Common myeloid progenitor, CD34-positive (primary cell): Measurements from ENCODE around the gene TTBK2.

Source experiments
- CTCF ChIA-PET: fragments of 350-600 bp; sonication (Branson Sonifier 250); formaldehyde crosslinking; loops from one replicate; lab custom pipeline; 2021; ENCODE audit warnings: antibody characterized with exemption; lab: Charles Lee
- POLR2A ChIA-PET: fragments of 350-600 bp; sonication (Branson Sonifier 250); formaldehyde crosslinking; loops from one replicate; lab custom pipeline; 2021; ENCODE audit warnings: antibody characterized with exemption; lab: Charles Lee
- DNase-seq, 3 donors: peaks; one replicate each; pipeline versions ENCODE4 v3.0.0 to v3.0.0-alpha.2; 2013
- H3K27ac ChIP-seq, 2 experiments: 1 replicate in 1 of 2; 2 replicates in 1 of 2; pipeline ENCODE4 v1.7.0; 2013; ENCODE audit warnings: inconsistent platforms in 2 of 2, low read length in 2 of 2, mild to moderate bottlenecking in 2 of 2, low read depth in 1 of 2, moderate library complexity in 1 of 2; ENCODE audit not compliant: severe bottlenecking in 2 of 2, insufficient read depth in 1 of 2, poor library complexity in 1 of 2
- H3K27me3 ChIP-seq, 5 experiments: replicated peaks in 2 of 5; 1 replicate in 3 of 5; 2 replicates in 2 of 5; pipeline versions ENCODE4 v1.6.1 to v1.7.0; 2013; ENCODE audit warnings: low read length in 4 of 5, mild to moderate bottlenecking in 2 of 5, moderate library complexity in 2 of 5, inconsistent platforms in 1 of 5; ENCODE audit not compliant: insufficient read depth in 5 of 5, control insufficient read depth in 4 of 5
- H3K36me3 ChIP-seq, 4 experiments: 1 replicate in 2 of 4; 2 replicates in 2 of 4; pipeline versions ENCODE4 v1.6.1 to v1.7.0; 2013; ENCODE audit warnings: low read length in 3 of 4, control low read depth in 1 of 4, mild to moderate bottlenecking in 1 of 4; ENCODE audit not compliant: control insufficient read depth in 4 of 4, insufficient read depth in 4 of 4
- H3K4me1 ChIP-seq, 4 experiments: 1 replicate in 3 of 4; 2 replicates in 1 of 4; pipeline versions ENCODE4 v1.6.1 to v1.7.1; 2013; ENCODE audit warnings: low read length in 3 of 4, mild to moderate bottlenecking in 3 of 4, control low read depth in 1 of 4, inconsistent platforms in 1 of 4, moderate library complexity in 1 of 4; ENCODE audit not compliant: control insufficient read depth in 4 of 4, insufficient read depth in 4 of 4; ENCODE audit errors: control extremely low read depth in 1 of 4
- H3K4me3 ChIP-seq, 7 experiments: 1 replicate in 4 of 7; 2 replicates in 3 of 7; pipeline versions ENCODE4 v1.5.1 to v1.7.0; 2013; ENCODE audit warnings: mild to moderate bottlenecking in 7 of 7, low read length in 6 of 7, moderate library complexity in 6 of 7, inconsistent platforms in 2 of 7, low read depth in 2 of 7, control low read depth in 1 of 7; ENCODE audit not compliant: insufficient read depth in 4 of 7, control insufficient read depth in 1 of 7; ENCODE audit errors: extremely low read depth in 1 of 7
- H3K9me3 ChIP-seq, 5 experiments: 1 replicate in 4 of 5; 2 replicates in 1 of 5; pipeline versions ENCODE4 v1.6.1 to v1.7.1; 2013; ENCODE audit warnings: low read length in 4 of 5, mild to moderate bottlenecking in 2 of 5, inconsistent platforms in 1 of 5, low read depth in 1 of 5, moderate library complexity in 1 of 5; ENCODE audit not compliant: control insufficient read depth in 4 of 5, insufficient read depth in 2 of 5; ENCODE audit errors: control extremely low read depth in 1 of 5
- WGBS: methylation state at CpG from one replicate; pipeline ENCODE4 v1.1.5; 2013; ENCODE audit not compliant: insufficient coverage; 5-methylcytosine and 5-hydroxymethylcytosine counted together

TTBK2 gene

GRCh38 chr15:42796955-42797782 is 123.4 kb downstream of the TTBK2 start:
- CTCF ChIA-PET, result interaction anchor here (0.9 to 1.2 kb wide), 3 partner anchors 14 to 130 kb away, joined by 3 read pairs; no protein-coding TSS in a partner anchor
- H3K4me1 ChIP-seq, result peaks cover 0 to 9% (median 4%) of the 10 kb centered on the region in 4 experiments

GRCh38 chr15:42788725-42789124 is 131.9 kb downstream of the TTBK2 start:
- peak; percentile 2 to 28 (median 8) for DNase-seq
- Histone ChIP-seq H3K27ac (no peak overlapping the region), H3K27me3 (no peaks in the 10 kb centered on the region), H3K4me1 (no peaks in the 10 kb centered on the region), H3K9me3 (no peaks in the 10 kb centered on the region), H3K4me3 (no peak overlapping the region), H3K36me3 (peaks cover 0 to 19% (median 4%) of the 10 kb centered on the region in 4 experiments)
- POLR2A ChIA-PET, result no interaction called here
- CTCF ChIA-PET, result no interaction called here

More at GRCh38 chr15:42796955-42797782, 123.4 kb downstream of the TTBK2 start:
- 89% methylated on average over 3 of the region's 5 CpGs for WGBS
- Histone ChIP-seq H3K36me3 (peaks cover 2 to 35% (median 8%) of the 10 kb centered on the region in 4 experiments), H3K4me3 (no peak overlapping the region), H3K9me3 (no peaks in the 10 kb centered on the region), H3K27ac (no peak overlapping the region), H3K27me3 (no peaks in the 10 kb centered on the region)
- POLR2A ChIA-PET, result no interaction called here
- DNase-seq, result peak in 1 of 3 donors; percentile 7

- no peak for DNase-seq
- ChIA-PET POLR2A (no interaction called here), CTCF (no interaction called here)
- 100% methylated on average over 5 of the region's 5 CpGs for WGBS
- Histone ChIP-seq H3K4me1 (no peaks in the 10 kb centered on the region), H3K27me3 (no peaks in the 10 kb centered on the region), H3K9me3 (no peaks in the 10 kb centered on the region), H3K4me3 (no peak overlapping the region), H3K27ac (no peak overlapping the region), H3K36me3 (peaks cover 7 to 23% (median 12%) of the 10 kb centered on the region in 4 experiments)
Observed at GRCh38 chr15:42786978-42787377, 133.6 kb downstream of the TTBK2 start.

GRCh38 chr15:42785569-42785968 is 135.0 kb downstream of the TTBK2 start:
- no peaks in the 10 kb centered on the region for H3K27me3 ChIP-seq
- CTCF ChIA-PET, result no interaction called here
- no peak for DNase-seq
- no peak overlapping the region for H3K27ac ChIP-seq
- no peaks in the 10 kb centered on the region for H3K4me1 ChIP-seq
- POLR2A ChIA-PET, result no interaction called here
- H3K4me3 ChIP-seq, result no peak overlapping the region
- H3K36me3 ChIP-seq, result peaks cover 7 to 21% (median 9%) of the 10 kb centered on the region in 4 experiments
- H3K9me3 ChIP-seq, result no peaks in the 10 kb centered on the region
- WGBS, result 100% methylated on average over 1 of the region's 2 CpGs

- no CpG with 5 or more reads among the region's 1 CpG for WGBS
- POLR2A ChIA-PET, result interaction anchor here (0.6 kb wide), 2 partner anchors 34 to 602 kb away, joined by 3 to 5 read pairs; no protein-coding TSS in a partner anchor
Observed at GRCh38 chr15:42784705-42785104, 135.9 kb downstream of the TTBK2 start.

GRCh38 chr15:42782716-42783115 is 137.9 kb downstream of the TTBK2 start:
- Histone ChIP-seq H3K4me3 (no peak overlapping the region), H3K9me3 (no peaks in the 10 kb centered on the region), H3K4me1 (no peaks in the 10 kb centered on the region), H3K27me3 (no peaks in the 10 kb centered on the region), H3K36me3 (peaks cover 7 to 21% (median 9%) of the 10 kb centered on the region in 4 experiments), H3K27ac (no peak overlapping the region)
- no peak for DNase-seq
- ChIA-PET CTCF (no interaction called here), POLR2A (no interaction called here)
- 100% methylated on average over 4 of the region's 4 CpGs for WGBS

More at GRCh38 chr15:42784705-42785104, 135.9 kb downstream of the TTBK2 start:
- H3K27ac ChIP-seq, result no peak overlapping the region
- DNase-seq, result no peak
- no peak overlapping the region for H3K4me3 ChIP-seq
- no peaks in the 10 kb centered on the region for H3K9me3 ChIP-seq
- peaks cover 7 to 21% (median 9%) of the 10 kb centered on the region in 4 experiments for H3K36me3 ChIP-seq
- CTCF ChIA-PET, result no interaction called here
- no peaks in the 10 kb centered on the region for H3K4me1 ChIP-seq
- H3K27me3 ChIP-seq, result no peaks in the 10 kb centered on the region

GRCh38 chr15:42775416-42775815 is 145.2 kb downstream of the TTBK2 start:
- ChIA-PET CTCF (interaction anchor here (1.4 kb wide), 1 partner anchor 26 kb away, joined by 3 read pairs; no protein-coding TSS in a partner anchor), POLR2A (no interaction called here)
- DNase-seq, result no peak
- WGBS, result 100% methylated on average over 1 of the region's 2 CpGs
- H3K4me1 ChIP-seq, result no peaks in the 10 kb centered on the region
- H3K4me3 ChIP-seq, result no peak overlapping the region
- H3K9me3 ChIP-seq, result no peaks in the 10 kb centered on the region
- H3K27me3 ChIP-seq, result no peaks in the 10 kb centered on the region
- H3K27ac ChIP-seq, result no peak overlapping the region
- peaks cover 12 to 51% (median 18%) of the 10 kb centered on the region in 4 experiments for H3K36me3 ChIP-seq
